Activated T-helper 1 cell treated with Interleukin-2 at 50 U/mL for 16 hours (primary cell): ENCODE data around the gene ZNG1A.
"Not testable (repeated sequence)": the region's sequence is repeated elsewhere in the genome, so short reads cannot be mapped to it uniquely, and the experiment has no call there.

ENCODE experiments used
- DNase-seq: peaks from one replicate; pipeline ENCODE4 v3.0.0-alpha.2; 2020; ENCODE audit warnings: low read depth

The ZNG1A gene

DNA sequence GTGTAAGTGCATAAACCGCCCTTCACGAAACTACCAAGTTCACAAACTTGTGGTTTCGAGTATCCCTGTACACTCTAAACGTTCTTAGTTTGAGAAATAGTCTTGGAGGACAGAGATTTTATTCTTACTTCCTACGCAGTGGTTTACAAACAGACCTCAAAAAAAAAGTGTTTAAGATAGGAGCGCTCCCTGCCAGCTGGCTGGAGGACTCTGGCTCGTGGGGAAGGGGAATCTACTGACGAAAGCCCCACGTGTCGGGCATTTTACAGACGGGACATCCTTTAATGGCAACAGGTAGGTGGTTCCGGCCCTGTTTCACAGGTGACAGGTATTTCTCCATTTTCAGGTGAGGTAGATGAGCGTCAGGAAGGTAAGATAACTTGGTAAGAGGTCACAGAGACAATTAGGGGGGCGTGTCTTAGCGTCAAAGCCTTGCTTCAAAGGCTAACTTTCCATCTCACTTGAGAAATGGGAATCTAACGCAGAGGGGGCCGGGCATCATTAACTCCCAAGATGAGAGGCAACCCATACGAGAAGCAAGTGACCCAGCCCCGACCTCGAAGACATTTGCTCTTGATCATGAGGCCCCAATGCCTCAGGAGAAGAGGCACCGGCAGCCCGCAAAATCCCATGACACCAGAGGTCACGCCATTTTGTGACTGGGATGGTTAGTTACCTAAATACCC lies 573 bp downstream of the ZNG1A start:
- DNase-seq, result not testable (repeated sequence)

DNA sequence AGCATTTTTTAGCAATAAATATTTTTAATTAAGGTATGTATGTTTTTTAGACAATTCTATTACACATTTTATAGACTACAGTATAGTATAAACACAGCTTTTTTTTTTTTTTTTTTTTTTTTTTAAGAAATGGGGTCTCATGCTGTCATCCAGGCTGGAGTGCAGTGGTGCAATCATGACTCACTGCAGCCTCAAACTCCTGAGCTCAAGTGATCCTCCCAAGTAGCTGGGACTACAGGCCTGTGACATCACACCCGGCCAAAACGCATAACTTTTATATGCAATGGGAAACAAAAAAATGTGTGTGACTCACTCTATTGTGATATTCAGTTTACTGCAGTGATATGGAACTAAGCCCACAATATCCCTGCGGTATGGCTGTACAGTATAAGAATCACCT lies 9.1 kb downstream of the ZNG1A start:
- DNase-seq, result not testable (repeated sequence)

DNA sequence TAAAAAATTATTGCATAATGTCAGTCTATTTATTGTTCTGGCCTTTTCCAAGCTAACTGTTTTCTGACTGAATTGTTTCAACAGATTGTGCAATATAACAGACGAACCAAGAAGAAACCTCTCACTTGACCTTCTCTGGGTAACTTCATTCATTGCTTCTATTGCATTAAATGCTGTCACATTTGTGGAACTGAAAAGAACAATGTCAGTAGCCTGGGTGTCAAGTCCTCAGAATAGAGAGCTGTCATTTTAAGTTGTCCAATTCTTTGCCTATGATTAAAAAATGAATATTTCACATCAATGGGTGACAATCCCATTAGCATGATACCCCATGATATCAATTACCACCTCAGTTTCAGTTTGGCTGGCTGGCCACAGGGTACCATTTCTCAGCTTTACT lies 19.0 kb downstream of the ZNG1A start:
- DNase-seq, result not testable (repeated sequence)

DNA sequence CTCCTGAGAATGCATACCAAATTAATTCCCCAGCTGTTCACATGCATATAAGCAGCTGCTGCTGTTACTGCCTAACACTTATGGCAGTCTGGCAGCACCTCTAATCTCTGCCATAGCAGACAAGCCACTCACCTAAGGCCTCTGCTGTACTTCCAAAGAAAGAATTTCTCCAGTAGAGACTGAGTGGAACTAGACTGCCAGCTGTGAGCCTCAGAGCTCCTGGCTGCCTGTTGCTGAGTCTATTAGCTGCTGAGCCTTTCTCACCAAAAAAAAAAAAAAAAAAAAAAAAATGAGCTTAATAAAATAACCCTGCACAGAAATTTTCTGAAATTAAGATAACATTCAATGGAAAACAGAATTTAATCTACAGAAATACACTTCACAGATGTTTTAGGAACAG lies 27.7 kb downstream of the ZNG1A start:
- DNase-seq, result not testable (repeated sequence)

DNA sequence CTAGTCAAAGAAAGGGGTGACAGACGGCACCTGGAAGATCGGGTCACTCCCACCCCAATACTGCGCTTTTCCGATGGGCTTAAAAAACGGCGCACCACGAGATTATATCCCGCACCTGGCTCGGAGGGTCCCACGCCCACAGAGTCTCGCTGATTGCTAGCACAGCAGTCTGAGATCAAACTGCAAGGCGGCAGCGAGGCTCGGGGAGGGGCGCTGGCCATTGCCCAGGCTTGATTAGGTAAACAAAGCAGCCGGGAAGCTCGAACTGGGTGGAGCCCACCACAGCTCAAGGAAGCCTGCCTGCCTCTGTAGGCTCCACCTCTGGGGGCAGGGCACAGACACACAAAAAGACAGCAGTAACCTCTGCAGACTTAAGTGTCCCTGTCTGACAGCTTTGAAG lies 39.0 kb downstream of the ZNG1A start:
- DNase-seq, result not testable (repeated sequence)

DNA sequence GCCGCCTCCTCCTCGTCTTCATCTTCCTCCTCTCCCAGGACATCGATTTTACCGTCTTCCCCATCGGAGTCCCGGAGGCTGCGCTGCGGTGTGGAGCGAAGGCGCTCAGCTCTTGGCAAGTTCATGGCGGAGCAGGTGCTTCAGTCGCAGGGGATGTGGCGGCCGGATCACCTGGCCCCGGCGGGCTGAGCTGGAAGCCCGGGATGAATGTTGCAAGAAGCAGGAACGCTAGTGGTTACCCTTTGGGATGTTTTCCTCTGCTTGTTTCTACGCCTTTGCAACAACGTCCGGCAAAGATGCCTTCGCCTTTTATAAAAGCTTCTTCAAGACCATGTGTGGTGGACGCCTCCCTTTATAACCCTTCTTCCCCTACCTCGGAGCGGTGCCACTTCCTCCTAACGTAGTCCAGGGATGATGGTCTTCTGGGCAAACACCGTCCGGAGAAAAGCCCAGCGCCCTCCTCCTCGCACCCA lies 60.8 kb downstream of the ZNG1A start, which contains the start of gene FOXD4:
Gene FOXD4 (minus strand): TSS at position 423 of the 473 bp plus-strand sequence. CDS start 298 bp downstream, at position 125.
- not testable (repeated sequence) for DNase-seq

DNA sequence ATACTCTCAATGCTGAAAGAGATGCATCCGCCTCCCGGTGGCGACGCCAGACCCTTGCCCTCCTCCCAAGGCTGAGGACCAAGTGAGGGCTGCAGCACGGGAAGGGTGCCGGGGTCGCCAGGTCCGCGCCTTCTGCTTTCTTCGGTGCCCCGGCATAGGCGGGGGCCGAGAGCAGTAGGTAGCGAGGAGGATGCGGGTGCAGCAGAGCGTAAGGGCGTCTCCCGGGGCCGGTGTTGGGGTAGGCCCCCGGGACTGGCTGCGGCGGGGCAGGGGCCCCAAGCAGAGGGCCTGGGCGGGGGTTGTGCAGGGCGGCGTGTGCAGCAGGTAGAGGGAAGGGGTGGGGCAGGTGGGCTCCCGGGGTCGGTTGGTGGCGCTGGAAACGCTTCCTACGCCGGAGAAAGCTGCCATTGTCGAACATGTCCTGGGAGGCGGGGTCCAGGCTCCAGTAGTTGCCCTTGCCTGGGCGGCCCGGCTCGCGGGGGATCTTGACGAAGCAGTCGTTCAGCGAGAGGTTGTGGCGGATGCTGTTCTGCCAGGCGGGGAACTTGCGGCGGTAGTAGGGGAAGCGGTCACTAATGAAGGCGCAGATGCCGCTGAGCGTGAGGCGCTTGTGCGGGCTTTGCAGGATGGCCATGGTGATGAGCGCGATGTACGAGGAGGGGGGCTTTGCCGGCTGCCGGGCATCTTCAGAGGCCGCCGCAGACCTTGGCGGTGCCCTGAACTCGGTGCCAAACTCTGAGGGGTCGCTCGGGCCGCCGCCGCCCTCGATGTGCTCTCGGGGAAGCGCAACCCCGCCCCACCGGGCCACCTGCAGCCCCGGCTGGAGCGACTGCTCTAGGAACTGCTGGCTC lies 61.5 kb downstream of the ZNG1A start:
- not testable (repeated sequence) for DNase-seq

DNA sequence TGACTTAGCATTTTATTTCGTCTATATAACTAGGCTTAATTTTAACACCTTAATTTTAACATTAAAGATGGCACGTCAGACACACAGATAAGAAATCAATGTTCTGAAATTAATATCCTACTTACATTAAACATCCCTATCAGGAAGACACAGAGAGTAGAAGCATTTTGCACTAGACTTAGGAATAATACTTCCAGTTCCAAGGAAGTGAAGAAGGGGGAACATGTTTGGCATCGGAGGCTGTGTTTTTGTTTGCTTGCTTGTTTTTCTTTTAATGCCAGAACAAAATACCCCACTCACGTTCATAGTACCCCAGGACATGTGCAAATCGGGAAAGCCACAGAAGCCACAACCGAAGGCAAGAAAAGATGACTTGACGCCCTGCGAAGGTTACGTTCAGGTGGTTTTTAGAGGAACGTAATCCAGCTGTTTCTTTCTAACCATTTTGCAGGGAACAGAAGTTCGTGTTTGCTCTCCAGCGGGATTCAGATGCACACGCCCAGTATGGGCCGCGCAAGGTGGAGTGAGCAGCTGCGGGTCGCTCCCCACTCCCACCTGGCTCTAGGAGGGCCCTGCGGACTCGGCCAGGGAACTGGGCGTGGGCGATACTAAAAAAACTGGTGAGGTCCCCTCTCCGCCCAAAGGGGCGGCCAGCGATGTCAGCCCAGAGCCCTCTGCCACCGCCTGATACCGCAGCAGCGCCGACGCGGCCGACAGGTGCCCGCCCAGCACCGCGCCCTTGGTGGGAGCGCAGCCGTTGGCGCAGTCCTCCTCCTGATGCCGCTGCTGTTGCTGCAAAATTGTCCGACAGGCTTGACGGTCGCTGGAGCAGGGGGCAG lies 62.4 kb downstream of the ZNG1A start:
- DNase-seq, result not testable (repeated sequence)

DNA sequence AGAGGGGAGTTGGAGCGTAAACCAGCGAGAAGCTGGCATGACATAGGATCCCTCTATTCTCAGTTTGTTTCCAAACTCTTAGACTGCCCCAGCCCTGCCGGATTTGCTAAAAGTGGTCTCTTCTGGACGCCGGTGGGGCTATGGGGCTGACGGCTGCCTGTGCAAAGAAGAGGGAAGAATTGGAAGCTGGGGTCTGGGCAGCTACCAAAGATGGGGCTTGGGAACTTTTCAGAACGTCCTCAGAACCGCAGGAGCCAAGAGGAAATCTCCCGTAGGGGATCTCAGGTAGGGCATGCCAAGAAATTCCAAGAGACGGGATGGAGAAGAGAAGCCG lies 63.8 kb downstream of the ZNG1A start:
- DNase-seq, result not testable (repeated sequence)

DNA sequence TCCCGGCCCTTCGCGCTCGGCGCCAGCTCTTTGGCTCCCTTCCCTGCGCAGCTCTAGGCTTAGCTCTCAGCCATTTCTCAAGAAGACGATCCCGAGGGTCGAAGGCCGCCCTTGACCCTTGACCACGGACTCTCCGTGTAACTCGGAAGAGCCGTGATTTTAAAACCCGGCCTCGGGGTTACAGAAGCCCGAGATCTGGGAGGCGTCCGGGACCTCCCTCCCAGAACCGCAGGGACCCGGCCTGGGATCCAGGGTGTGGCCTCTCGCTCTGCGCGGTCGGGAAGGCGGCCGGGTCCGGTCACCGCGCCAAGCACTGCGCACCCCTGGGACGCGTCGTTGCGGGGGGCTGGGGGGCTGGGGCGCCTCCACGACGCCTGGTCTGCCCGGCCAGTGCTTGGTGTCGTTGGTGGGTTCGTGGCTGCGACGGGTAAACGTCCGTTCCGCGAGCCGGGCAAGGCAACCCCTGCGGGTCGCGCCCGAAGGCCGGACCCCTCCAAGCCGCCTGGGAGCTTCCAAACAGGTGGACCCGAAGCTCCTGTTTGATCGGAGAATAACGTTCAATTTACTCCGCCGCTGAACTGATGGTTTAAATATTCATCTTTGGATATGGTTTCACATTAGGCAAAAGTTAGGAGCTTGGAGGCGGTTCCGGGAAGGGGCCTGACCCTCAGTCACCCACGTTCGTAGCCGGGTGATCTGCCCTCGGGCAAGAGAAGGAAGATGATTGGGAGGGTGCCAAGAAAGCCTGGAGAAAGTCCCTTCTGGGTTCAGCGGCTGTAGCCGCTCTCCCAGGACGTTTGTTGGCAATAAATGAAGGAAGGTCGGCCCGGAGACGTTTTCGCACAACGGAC lies 64.4 kb downstream of the ZNG1A start:
- not testable (repeated sequence) for DNase-seq

DNA sequence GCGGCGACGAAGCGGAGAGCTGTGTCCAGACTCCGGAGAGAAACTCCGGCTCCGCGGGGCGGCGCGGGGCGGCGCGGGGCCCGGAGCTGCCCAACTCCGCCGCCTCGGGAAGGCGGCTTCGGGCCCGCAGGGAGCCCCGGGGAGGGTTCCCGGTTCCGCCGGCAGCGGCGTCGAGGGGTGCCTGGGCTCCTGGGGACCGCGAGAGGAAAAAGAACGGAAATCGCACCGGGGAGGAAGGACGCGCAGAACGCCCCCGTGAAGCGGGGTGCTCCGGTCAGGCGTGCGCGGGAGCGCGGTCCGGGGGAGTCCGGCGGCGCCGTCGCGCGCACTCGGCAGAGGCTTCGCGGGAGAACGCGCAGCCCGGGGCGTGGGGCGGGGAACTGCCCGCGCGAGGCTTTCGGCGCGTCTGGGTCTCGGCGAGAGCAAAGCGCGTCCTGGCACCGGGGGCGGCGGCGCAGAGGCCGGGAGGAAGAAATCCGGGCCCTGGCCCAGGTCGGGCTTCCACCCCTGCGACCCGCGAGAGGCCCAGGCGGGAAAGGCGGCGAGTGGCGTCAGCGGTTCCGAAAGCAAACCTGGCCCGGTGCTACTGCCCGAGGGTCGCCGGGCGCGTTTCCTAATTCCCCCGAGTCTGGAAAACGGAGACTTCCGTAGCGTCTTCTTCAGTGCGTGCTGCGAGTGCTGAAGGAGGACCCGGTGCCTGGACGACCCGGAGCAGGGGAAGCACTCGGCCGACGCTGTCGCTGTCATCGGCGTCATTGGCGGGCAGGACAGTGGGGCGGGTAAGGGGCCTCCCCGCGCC lies 65.2 kb downstream of the ZNG1A start:
- not testable (repeated sequence) for DNase-seq

DNA sequence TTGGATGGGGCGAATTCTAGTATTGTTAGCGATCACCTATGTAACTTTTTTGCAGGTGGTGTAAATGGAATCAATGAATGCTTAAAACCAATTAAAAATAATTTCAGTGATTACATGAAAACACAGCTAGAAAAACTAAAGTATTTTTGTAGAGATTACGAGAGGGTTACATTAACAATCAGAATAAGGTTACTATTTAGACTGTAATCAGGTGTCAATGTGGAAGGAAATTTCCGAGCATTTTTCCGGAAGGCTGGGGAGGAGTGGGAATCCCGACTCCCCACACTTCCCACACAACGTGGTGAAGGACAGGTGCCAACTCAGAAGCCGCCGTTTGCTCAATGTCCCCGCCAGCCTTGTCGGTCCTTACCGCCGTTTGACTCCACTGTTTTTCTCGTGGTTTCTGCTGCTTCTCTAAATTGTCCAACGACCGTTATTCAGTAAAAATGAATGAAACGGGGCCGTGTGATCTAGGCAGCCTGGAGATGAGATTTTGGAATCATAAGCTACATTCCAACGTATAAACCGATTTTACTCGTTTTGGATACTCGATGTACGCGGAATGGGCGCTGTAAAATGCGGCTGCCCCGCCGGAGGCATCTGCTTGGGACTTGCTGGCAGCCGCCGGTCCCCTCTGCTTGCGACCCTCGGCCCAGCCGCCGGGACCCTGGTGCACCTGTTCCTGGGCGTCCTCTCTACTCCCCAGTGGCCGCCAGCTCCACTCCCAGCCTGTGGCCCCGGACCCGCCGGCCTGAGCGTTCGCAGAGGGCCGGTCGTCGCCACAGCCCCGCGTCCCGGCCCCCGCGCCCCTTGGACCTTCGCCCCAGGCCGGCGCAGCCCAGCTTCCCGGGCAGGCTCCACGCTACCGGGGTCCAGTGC lies 66.0 kb downstream of the ZNG1A start:
- DNase-seq, result not testable (repeated sequence)

DNA sequence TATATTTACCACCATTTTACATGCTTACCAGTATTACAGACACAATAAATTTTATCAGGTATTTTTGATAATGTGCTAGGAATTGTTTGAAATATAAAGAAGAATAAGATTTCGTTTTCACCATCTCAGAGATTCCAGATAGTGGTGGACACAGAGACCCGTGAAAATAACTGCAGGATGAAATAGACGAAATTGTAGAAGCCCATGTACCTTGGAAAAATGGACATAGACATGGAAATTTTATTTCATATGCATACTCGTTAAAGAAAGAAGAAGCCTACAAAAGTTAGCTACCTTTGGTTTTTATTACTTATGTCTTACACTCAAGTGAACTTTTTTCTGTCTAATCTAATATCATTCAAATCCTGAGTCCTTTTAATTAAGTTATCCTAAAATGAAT lies 68.2 kb downstream of the ZNG1A start:
- not testable (repeated sequence) for DNase-seq

DNA sequence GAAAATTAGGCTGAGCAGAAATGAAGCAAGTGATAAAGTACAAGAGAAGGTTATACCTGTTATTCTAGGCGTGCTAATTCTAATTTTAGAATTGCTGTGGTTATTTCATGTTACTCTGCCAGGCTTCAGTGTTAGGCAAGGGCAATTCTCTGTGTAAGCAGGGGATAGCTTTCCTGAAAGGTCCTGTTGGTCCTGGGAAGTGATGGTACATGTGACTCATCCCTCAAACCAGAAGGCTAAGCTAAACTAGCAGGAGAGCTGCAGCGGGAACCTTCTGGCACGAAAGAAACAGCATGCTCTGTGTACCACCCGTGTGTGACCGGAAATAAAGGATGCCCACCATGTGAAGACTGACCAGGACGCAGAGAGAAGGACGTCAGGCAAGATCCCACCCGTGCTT lies 69.3 kb downstream of the ZNG1A start:
- DNase-seq, result not testable (repeated sequence)

DNA sequence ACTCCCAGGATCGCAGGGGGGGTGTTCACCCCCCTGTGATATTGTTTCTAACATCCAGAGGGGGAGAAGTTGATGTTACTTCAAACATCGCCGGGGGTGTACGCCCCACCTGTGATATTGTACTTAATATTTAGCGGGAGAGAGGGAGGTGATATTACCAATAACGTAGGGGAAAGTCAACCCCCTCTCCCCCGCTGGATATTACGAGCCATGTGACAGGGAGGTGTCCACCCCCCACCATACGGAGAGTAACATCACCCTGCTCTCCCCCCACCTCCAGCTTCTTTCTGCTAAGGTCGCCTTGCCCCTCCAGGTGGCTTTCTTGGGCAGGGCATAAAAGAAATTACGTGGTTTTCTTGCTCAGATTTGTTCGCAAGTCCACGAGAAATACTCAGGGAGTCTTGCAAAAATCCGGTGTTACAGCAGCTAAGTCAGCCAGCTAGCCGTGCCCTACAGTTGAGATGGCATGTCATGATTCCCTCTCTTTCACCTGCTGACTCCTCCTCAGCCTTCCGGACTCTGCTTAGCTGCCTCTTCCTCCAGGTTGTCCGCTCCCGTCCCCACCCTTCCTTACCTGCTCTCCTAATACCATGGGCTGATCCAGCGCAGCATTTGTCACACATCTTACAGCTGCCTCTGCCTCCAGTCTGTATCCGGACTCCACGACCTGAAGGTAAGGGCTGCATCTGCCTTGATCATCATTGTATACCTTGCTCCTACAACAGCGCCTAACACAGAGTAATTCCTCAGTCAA lies 69.9 kb downstream of the ZNG1A start:
- not testable (repeated sequence) for DNase-seq

DNA sequence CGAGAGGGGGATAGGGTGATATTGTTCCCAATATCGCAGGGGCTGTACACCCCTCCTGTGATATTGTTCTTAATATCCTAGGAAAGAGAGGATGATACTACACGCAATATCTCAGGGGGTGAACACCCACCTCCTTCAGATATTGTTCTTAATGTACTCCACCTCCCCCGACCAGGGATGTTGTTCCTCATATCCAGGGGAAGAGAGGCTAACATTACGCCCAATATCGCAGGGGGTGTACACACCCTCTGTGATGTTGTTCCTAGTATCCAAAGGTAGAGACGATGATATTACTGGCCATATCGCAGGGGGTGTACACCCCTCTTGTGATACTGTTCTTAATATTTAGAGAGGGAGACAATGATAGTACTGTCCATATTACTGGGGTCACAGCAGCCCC lies 72.9 kb downstream of the ZNG1A start:
- not testable (repeated sequence) for DNase-seq

DNA sequence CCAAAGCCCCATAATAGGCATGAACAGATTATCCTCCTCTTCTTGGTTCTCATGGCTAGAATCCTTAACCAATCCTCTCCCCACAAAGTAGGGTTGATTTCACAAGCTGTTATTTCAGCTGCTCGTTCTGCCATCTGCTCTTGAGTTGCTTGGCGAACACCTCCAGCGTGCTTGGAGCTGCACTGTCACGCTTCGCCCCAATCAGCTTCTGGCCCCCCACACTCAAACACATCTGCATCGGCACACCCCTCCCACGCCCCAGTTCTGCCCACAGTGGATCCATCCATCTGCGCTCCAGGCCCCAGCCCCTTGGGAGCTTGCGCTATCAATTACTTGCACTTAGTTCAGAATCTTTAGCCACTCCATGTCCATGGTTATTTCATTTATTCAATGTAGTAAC lies 78.4 kb downstream of the ZNG1A start:
- not testable (repeated sequence) for DNase-seq

DNA sequence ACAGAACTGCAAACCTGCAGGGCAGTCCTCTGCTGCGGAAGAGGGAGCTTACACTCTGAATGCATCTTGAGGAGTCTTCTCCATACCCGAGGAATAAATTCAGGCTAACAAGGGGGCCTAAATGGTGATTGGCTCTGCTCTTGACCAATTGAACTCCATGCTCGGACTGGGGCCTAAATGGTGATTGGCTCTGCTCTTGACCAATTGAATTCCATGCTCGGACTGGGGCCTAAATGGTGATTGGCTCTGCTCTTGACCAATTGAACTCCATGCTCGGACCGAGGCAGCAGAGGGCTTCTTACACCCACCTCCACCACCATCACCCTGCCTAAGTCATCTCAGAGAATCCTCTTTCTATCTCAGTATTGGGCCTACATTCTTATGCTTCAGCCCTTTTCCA lies 79.0 kb downstream of the ZNG1A start:
- DNase-seq, result not testable (repeated sequence)

DNA sequence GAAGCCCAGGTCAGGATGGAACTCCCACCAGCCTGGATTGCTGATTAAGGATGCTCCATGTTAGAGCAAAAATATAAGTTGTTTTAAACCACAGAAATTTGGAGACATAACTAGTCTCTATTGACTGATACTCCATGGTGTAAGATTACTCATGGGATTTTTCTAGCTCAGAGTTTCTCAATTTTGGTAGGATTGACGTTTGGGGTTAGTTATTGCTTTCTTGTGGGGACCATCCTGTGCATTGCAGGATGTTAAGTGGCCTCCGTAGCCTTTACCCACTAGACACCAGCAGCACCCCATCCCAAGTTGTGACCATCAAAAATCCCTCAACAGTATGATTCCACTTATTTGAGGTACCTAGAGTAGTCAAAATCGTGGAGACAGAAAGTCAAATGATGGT lies 80.1 kb downstream of the ZNG1A start:
- not testable (repeated sequence) for DNase-seq
